Mesenteric fat pad (tissue), 1 donor: ENCODE measurements around the gene DQX1. TPM values are rescaled to one million over a fixed set of nuclear protein-coding genes. Genes with fewer than 3 reads are reported as not detected.
"Not testable (repeated sequence)": the region's sequence is repeated elsewhere in the genome, so short reads cannot be mapped to it uniquely, and the experiment has no call there.

ENCODE experiments used
- DNase-seq: peaks from one replicate; pipeline ENCODE4 v3.0.0-alpha.2; 2020; ENCODE audit warnings: low spot score
- long read RNA-seq: library from polyadenylated mRNA; unstranded; transcript quantifications from one replicate; pipeline ENCODE4 v2.0.0, GENCODE V29; 2020
- total RNA-seq: library from RNA; stranded (reverse); fragmentation: NEBNext Ultra II Directional; extraction: Animal tissue kit (Norgen Biotek cat#: 25700); gene quantifications from one replicate; pipeline ENCODE4 v1.2.1, GENCODE V29; 2021
- donor health status: DM: yes; HTN: yes; CAD: no.

The DQX1 gene
- not detected for total RNA-seq
- long read RNA-seq = 0 reads

- DNase-seq = no peak
Observed at GRCh38 chr2:74525717-74526648, at the start of gene DQX1. Gene DQX1 (minus strand): TSS chr2:74526231. CDS start chr2:74525729, 502 bp downstream.

GRCh38 chr2:74575320-74575719 lies 49.3 kb upstream of the DQX1 start:
- DNase-seq = no peak

GRCh38 chr2:74573747-74574562 lies 47.9 kb upstream of the DQX1 start:
- DNase-seq = no peak

GRCh38 chr2:74572178-74572925 lies 46.3 kb upstream of the DQX1 start:
- no peak for DNase-seq

GRCh38 chr2:74571058-74571457 lies 45.0 kb upstream of the DQX1 start:
- no peak for DNase-seq

- no peak for DNase-seq
Observed at GRCh38 chr2:74569686-74570085, 43.7 kb upstream of the DQX1 start.

GRCh38 chr2:74567881-74568280 lies 41.9 kb upstream of the DQX1 start:
- no peak for DNase-seq

- DNase-seq = no peak
Observed at GRCh38 chr2:74566754-74567085, 40.7 kb upstream of the DQX1 start.

GRCh38 chr2:74566076-74566753 lies 40.2 kb upstream of the DQX1 start:
- DNase-seq = no peak

- no peak for DNase-seq
Observed at GRCh38 chr2:74564222-74564621, 38.2 kb upstream of the DQX1 start.

GRCh38 chr2:74562126-74562775 lies 36.2 kb upstream of the DQX1 start:
- no peak for DNase-seq

GRCh38 chr2:74561022-74561421 lies 35.0 kb upstream of the DQX1 start:
- DNase-seq = not testable (repeated sequence)

- no peak for DNase-seq
Observed at GRCh38 chr2:74560591-74560990, 34.6 kb upstream of the DQX1 start.

GRCh38 chr2:74559912-74560311 lies 33.9 kb upstream of the DQX1 start:
- no peak for DNase-seq

- DNase-seq = no peak
Observed at GRCh38 chr2:74558284-74559230, 32.5 kb upstream of the DQX1 start.

- no peak for DNase-seq
Observed at GRCh38 chr2:74556831-74557370, 30.9 kb upstream of the DQX1 start.

- DNase-seq = no peak
Observed at GRCh38 chr2:74556159-74556558, 30.1 kb upstream of the DQX1 start.

- DNase-seq = no peak
Observed at GRCh38 chr2:74555610-74556103, 29.6 kb upstream of the DQX1 start.
